Mesodermal cell (in vitro differentiated cells): ENCODE measurements around the gene LASP1NB.
A peak's percentile ranks its signal among the peaks of the same experiment; 100 is the strongest.

Experiments used
- H3K27ac ChIP-seq: 2 replicates; pipeline ENCODE4 v1.7.0; 2013; ENCODE audit warnings: mild to moderate bottlenecking, low read depth, low read length, moderate library complexity; ENCODE audit not compliant: severe bottlenecking
- H3K36me3 ChIP-seq: 2 replicates; pipeline ENCODE4 v1.7.1; 2013; ENCODE audit warnings: mild to moderate bottlenecking, low read length, moderate library complexity; ENCODE audit not compliant: control insufficient read depth, insufficient read depth
- H3K4me1 ChIP-seq: one replicate; pipeline ENCODE4 v1.7.1; 2013; ENCODE audit warnings: mild to moderate bottlenecking, low read length; ENCODE audit not compliant: insufficient read depth, control insufficient read depth, poor library complexity, severe bottlenecking
- H3K4me3 ChIP-seq: 2 replicates; pipeline ENCODE4 v1.7.0; 2013; ENCODE audit warnings: low read length, control low read depth, mild to moderate bottlenecking; ENCODE audit not compliant: insufficient read depth, poor library complexity, severe bottlenecking; ENCODE audit errors: extremely low read depth
- H3K9me3 ChIP-seq: 2 replicates; pipeline ENCODE4 v1.7.1; 2013; ENCODE audit warnings: mild to moderate bottlenecking, low read length, moderate library complexity; ENCODE audit not compliant: control insufficient read depth
- WGBS, 2 experiments: methylation state at CpG; one replicate each; pipeline ENCODE4 v1.1.5; 2013; ENCODE audit warnings: missing lambda C conversion rate in 2 of 2; ENCODE audit not compliant: insufficient coverage in 2 of 2; 5-methylcytosine and 5-hydroxymethylcytosine counted together

The LASP1NB gene

DNA sequence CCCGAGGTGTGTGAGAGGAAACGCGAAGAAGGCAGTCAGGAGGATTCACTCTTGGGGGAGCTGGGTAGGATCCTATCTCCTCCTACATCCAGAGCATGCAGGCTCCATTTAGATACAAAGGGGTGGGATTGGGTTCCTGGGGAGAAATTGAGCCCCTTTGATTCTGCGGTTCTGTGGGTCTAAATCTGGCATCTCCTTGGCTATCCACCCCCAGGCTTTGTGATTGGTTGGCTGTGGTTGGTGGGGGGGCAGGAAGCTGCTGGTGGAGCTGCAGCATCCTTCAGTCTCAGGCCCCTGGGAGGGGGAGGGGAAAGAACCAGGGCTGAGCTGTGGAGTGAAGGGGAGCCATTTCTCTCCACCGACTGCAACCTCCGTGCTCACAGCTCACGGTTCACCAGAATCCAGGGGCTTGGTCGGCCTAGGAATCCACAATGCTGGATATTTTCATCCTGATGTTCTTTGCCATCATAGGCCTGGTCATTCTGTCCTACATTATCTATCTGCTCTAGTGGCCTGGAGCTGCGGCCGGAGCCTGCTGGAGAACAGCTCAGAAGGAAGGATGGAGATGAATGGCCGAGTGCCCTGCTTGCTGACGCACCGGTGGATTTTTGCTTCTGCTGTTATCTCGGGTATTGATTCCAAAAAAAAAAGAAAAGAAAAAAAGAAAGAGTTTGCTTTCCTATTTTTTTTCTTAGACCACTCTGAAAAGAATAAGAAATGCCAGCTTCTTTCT lies at the start of gene LASP1NB:
LASP1NB (plus strand) TSS at position 352 of the 733 bp plus-strand sequence.
- no peaks in the 10 kb centered on the region for H3K9me3 ChIP-seq
- peaks cover 26% of the 10 kb centered on the region for H3K4me1 ChIP-seq
- WGBS, 2 experiments, result 64 to 80% methylated on average over 4 to 8 of the region's 14 CpGs
- peaks cover 6% of the 10 kb centered on the region for H3K36me3 ChIP-seq
- peak within 1 kb of the TSS; percentile 19 for H3K4me3 ChIP-seq
- peak within 1 kb of the TSS; percentile 62 for H3K27ac ChIP-seq

DNA sequence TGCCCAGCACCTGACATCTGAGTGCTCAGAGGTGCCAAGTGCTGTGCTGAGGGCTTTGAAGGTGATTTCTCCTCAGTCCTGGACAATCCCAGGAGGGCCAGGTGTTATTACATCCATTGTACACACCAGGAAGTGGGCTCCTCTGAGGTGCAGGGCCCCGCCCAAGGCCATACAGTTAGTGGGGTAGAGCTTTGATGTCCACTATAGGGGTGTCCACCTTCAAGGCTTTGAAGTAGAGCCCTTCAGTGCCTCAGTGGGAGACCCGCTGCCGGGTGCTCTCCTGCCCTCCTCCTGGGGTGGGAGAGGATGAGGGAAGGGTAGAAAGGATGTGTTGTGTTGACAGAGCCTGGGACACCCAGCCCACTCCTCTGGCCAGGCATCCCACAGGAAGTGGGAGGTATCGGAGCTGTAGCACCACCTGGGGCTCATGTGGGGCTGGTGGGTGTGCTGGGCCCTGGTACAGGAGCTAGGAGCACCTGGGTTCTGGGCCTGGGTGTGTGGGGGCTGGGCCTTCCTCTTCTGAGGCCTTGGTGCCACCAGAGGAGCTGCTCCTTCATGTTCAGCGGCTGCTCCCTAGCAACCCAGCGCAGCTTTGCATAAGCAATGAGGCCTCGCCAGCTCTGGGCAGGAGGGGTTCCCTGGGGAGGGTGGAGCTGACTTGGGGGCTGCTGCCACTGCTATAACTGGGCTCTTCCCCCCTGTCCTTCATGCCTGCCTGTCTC lies 48.1 kb upstream of the LASP1NB start:
- Histone ChIP-seq H3K4me1 (peaks cover 87% of the 10 kb centered on the region), H3K9me3 (no peaks in the 10 kb centered on the region), H3K27ac (no peak overlapping the region), H3K4me3 (no peak overlapping the region), H3K36me3 (peaks cover 66% of the 10 kb centered on the region)
- WGBS, 2 experiments, result 58 to 70% methylated on average over 4 to 6 of the region's 7 CpGs

DNA sequence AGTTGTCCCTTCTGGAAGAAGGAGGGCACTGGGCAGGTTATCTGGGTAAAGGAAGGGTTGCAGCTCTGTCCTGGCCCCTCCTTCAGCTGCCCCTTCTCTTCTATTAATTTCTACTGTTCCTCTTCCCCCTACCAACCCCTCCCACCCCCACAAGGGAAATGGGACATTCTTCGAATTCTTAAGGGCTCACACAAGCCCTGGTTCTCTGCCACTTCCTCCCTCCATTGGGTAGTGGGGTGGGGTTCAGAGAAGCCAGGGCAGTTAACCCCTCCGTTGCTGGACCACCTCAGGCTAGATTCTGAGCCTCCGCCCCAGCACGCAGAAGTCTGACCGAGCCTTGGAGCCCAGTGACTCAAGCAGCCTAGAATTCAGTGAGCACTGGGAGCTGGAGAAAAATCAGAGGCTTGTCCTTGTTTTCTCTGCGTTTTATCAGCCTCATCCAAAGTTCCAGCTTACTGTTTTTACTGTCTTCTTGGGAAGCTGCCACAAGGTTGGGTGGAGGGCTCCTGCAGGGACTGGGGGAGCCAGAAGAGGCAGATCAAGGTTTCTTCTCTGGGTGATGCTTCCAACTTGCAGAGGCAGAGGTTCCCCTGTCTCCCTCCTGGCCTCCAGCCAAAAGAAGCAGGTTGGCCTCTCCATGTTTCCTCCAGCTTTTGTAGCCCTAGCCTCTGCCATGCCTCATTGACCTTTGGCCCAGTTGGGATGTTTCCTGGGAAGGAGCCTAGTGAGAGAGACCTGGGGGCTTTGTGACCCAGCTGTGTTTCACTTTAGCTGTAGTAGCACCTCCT lies 45.3 kb upstream of the LASP1NB start:
- peaks cover 86% of the 10 kb centered on the region for H3K4me1 ChIP-seq
- H3K36me3 ChIP-seq, result peaks cover 65% of the 10 kb centered on the region
- H3K4me3 ChIP-seq, result peak overlapping the region; percentile 5
- H3K9me3 ChIP-seq, result no peaks in the 10 kb centered on the region
- WGBS, 2 experiments, result 4 to 11% methylated on average over 4 to 5 of the region's 6 CpGs
- H3K27ac ChIP-seq, result peak overlapping the region; percentile 95

DNA sequence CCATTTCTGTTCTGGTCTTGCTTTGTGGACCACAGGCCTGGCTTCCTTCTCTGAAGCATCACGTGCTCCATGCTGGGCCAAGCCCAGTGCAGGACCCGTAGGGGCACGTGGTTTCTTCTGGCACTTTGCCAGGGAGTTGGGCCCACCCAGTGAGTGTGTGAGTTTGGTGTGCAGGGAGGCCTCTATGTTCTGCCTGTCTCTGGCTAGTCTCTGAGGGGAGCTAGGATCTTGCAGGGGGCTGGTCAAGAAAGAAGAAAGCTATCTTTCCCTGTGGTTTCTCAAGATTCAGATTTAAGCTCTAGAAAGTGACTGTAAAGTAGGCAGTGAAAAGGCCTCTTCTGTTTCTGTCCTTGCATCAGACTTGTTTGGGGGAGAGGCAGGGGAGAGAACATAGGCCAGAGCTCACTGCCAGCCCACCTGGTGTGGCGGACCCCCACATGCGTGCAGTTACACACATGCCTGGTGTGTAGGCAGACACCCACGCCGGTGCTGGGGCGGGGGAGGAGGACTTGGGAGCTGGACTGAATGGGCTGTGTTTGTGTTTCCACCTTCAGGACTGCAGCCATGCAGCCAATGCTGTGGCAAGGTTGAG lies 43.7 kb upstream of the LASP1NB start:
- 57 to 70% methylated on average over 5 to 6 of the region's 8 CpGs for WGBS, 2 experiments
- no peaks in the 10 kb centered on the region for H3K9me3 ChIP-seq
- peaks cover 73% of the 10 kb centered on the region for H3K36me3 ChIP-seq
- no peak overlapping the region for H3K4me3 ChIP-seq
- peak overlapping the region; percentile 79 for H3K27ac ChIP-seq
- H3K4me1 ChIP-seq, result peaks cover 94% of the 10 kb centered on the region

- 100% methylated on average over 1 of the region's 2 CpGs; no CpG with 5 or more reads in 1 of the 2 experiments for WGBS, 2 experiments
- no peak overlapping the region for H3K4me3 ChIP-seq
- H3K36me3 ChIP-seq, result peaks cover 73% of the 10 kb centered on the region
- H3K27ac ChIP-seq, result no peak overlapping the region
- peaks cover 84% of the 10 kb centered on the region for H3K4me1 ChIP-seq
- H3K9me3 ChIP-seq, result no peaks in the 10 kb centered on the region
These were observed 42.5 kb upstream of the LASP1NB start for GRCh38 chr17:38882870-38883269.

- Histone ChIP-seq H3K4me1 (peaks cover 75% of the 10 kb centered on the region), H3K36me3 (peaks cover 73% of the 10 kb centered on the region)
- WGBS, 2 experiments, result 60 to 68% methylated on average over 13 to 14 of the region's 19 CpGs
These were observed 41.6 kb upstream of the LASP1NB start for GRCh38 chr17:38883592-38884526.

DNA sequence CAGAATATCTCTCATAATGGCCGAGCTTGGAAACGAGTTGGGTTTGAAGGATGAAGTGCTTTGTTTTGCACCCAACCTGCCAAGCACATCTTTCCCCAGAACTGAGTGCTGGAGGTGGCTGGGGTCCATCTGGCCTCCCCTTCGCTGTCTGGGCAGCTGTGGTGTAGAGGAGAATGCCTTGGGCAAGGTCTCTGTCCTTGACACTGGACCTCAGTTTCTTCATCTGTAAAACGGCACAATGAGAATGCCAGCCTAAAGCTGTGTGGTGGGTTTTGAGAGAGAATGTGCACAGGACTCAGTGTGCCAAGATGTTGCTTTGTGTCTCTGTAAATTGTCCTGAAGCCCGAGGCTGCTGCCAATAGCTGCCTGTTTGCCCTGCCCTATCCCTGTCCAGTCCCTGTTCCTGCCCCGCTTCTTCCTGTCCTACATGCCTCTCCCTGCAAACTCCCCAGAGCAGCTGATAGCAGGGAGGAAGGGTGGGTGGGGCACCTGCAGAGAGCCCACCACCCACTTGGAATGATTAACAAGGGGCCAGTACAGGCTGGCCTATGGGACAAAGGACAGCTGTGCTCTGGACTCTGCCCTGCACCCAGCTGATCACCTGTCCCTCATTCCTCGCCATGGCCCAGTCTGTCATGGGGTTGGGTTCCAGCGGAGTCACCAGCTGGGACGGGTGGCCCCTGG lies 40.2 kb upstream of the LASP1NB start:
- 81 to 88% methylated on average over 7 of the region's 9 CpGs for WGBS, 2 experiments
- H3K9me3 ChIP-seq, result no peaks in the 10 kb centered on the region
- peaks cover 74% of the 10 kb centered on the region for H3K36me3 ChIP-seq
- H3K4me1 ChIP-seq, result peaks cover 63% of the 10 kb centered on the region
- no peak overlapping the region for H3K27ac ChIP-seq
- no peak overlapping the region for H3K4me3 ChIP-seq

More at GRCh38 chr17:38883592-38884526, 41.6 kb upstream of the LASP1NB start:
- Histone ChIP-seq H3K4me3 (no peak overlapping the region), H3K27ac (peak overlapping the region; percentile 75), H3K9me3 (no peaks in the 10 kb centered on the region)

GRCh38 chr17:38885728-38886642 lies 39.4 kb upstream of the LASP1NB start:
- Histone ChIP-seq H3K27ac (no peak overlapping the region), H3K4me3 (no peak overlapping the region), H3K36me3 (peaks cover 76% of the 10 kb centered on the region), H3K9me3 (no peaks in the 10 kb centered on the region), H3K4me1 (peaks cover 55% of the 10 kb centered on the region)
- 35 to 43% methylated on average over 4 to 8 of the region's 11 CpGs for WGBS, 2 experiments

- Histone ChIP-seq H3K4me1 (peaks cover 48% of the 10 kb centered on the region), H3K4me3 (no peak overlapping the region), H3K9me3 (no peaks in the 10 kb centered on the region), H3K27ac (no peak overlapping the region), H3K36me3 (peaks cover 77% of the 10 kb centered on the region)
- 96 to 100% methylated on average over 5 to 6 of the region's 8 CpGs for WGBS, 2 experiments
These were observed 38.8 kb upstream of the LASP1NB start for GRCh38 chr17:38886643-38887010.
